Naive thymus-derived CD4-positive, alpha-beta T cell (primary cell): Measurements from ENCODE around the gene CFAP20DC. TPM values are rescaled to one million over a fixed set of nuclear protein-coding genes. Genes with fewer than 3 reads are reported as not detected.
"Not testable (repeated sequence)": the region's sequence is repeated elsewhere in the genome, so short reads cannot be mapped to it uniquely, and the experiment has no call there.

ENCODE experiments used
- ATAC-seq: fragments of 150-1000 bp; cut with Tn5 transposase; 2 replicates; pipeline ENCODE4 v1.10.0; 2021; ENCODE audit warnings: mild to moderate bottlenecking, moderate library complexity
- CTCF ChIA-PET: fragments of 350-600 bp; sonication (Branson Sonifier 250); formaldehyde crosslinking; loops from one replicate; lab custom pipeline; 2021; ENCODE audit warnings: antibody characterized with exemption; lab: Charles Lee
- POLR2A ChIA-PET: fragments of 350-600 bp; sonication (Branson Sonifier 250); formaldehyde crosslinking; loops from one replicate; lab custom pipeline; 2021; ENCODE audit warnings: antibody characterized with exemption, inconsistent platforms; lab: Charles Lee
- DNase-seq, 9 donors: peaks; one replicate each; pipeline versions ENCODE4 v3.0.0 to v3.0.0-alpha.2; 2020 to 2022; ENCODE audit warnings: mixed read lengths in 1 of 9
- H3K27ac ChIP-seq: one replicate; pipeline ENCODE4 v1.7.0; 2013; ENCODE audit warnings: mild to moderate bottlenecking, low read depth, low read length, moderate library complexity
- H3K27me3 ChIP-seq, 2 donors: one replicate each; pipeline ENCODE4 v1.7.0; 2013; ENCODE audit warnings: low read length in 2 of 2, mild to moderate bottlenecking in 2 of 2, moderate library complexity in 2 of 2; ENCODE audit not compliant: control insufficient read depth in 2 of 2, insufficient read depth in 2 of 2
- H3K36me3 ChIP-seq, 3 experiments: 1 replicate in 2 of 3; 2 replicates in 1 of 3; pipeline ENCODE4 v1.7.0; 2013; ENCODE audit warnings: low read length in 3 of 3, mild to moderate bottlenecking in 3 of 3, moderate library complexity in 1 of 3; ENCODE audit not compliant: insufficient read depth in 3 of 3, control insufficient read depth in 2 of 3
- H3K4me1 ChIP-seq, 2 donors: one replicate each; pipeline ENCODE4 v1.7.0; 2013; ENCODE audit warnings: low read length in 2 of 2, mild to moderate bottlenecking in 2 of 2, moderate library complexity in 1 of 2; ENCODE audit not compliant: control insufficient read depth in 2 of 2, insufficient read depth in 2 of 2
- H3K4me3 ChIP-seq: 2 replicates; pipeline ENCODE4 v1.7.0; 2013; ENCODE audit warnings: mild to moderate bottlenecking, low read length
- H3K9me3 ChIP-seq, 3 experiments: 1 replicate in 2 of 3; 2 replicates in 1 of 3; pipeline ENCODE4 v1.7.0; 2013; ENCODE audit warnings: low read length in 3 of 3; ENCODE audit not compliant: control insufficient read depth in 2 of 3
- H3K27ac Mint-ChIP-seq, 9 donors: one replicate each; pipeline ENCODE4 v1.8.0; 2020 to 2022; ENCODE audit warnings: mixed read lengths in 9 of 9, mild to moderate bottlenecking in 8 of 9, moderate library complexity in 5 of 9, inconsistent platforms in 2 of 9
- H3K27me3 Mint-ChIP-seq, 5 donors: one replicate each; pipeline ENCODE4 v1.8.0; 2021 to 2022; ENCODE audit warnings: mixed read lengths in 5 of 5, mild to moderate bottlenecking in 1 of 5
- H3K36me3 Mint-ChIP-seq, 5 donors: one replicate each; pipeline ENCODE4 v1.8.0; 2020 to 2022; ENCODE audit warnings: mixed read lengths in 5 of 5, mild to moderate bottlenecking in 3 of 5, inconsistent platforms in 1 of 5
- H3K4me1 Mint-ChIP-seq, 7 donors: one replicate each; pipeline ENCODE4 v1.8.0; 2020 to 2022; ENCODE audit warnings: mixed read lengths in 7 of 7, mild to moderate bottlenecking in 3 of 7, inconsistent platforms in 1 of 7
- H3K4me3 Mint-ChIP-seq, 10 donors: one replicate each; pipeline ENCODE4 v1.8.0; 2020 to 2022; ENCODE audit warnings: mild to moderate bottlenecking in 10 of 10, mixed read lengths in 10 of 10, moderate library complexity in 6 of 10, inconsistent platforms in 2 of 10
- H3K9me3 Mint-ChIP-seq, 11 donors: one replicate each; pipeline ENCODE4 v1.8.0; 2020 to 2022; ENCODE audit warnings: mixed read lengths in 11 of 11, mild to moderate bottlenecking in 4 of 11, inconsistent platforms in 1 of 11, moderate library complexity in 1 of 11
- intact Hi-C, 2 donors: fragments of 100-400 bp; cut with micrococcal nuclease; formaldehyde crosslinking; loops; one replicate each; pipeline ENCODE4 v1.15.1; 2023
- polyA plus RNA-seq, 2 donors: library from polyadenylated mRNA; unstranded; fragments of 300-500 nt; fragmentation: Illumina TruSeq; gene quantifications; one replicate each; pipeline ENCODE4 v1.2.3, GENCODE V29; 2021
- total RNA-seq, 6 experiments: library from RNA in 5 of 6; stranded (reverse) in 5 of 6; gene quantifications; 1 replicate in 5 of 6; 2 replicates in 1 of 6; pipeline ENCODE4 v1.2.3 and lab custom pipeline; 2021 to 2026

Gene CFAP20DC
- total and polyA plus RNA-seq, 7 experiments from 2014 or later: 0.24 to 1.2 (median 0.42) TPM; not detected in 3

GRCh38 chr3:58829321-58830000 lies 220.4 kb downstream of the CFAP20DC start:
- no peak overlapping the region for H3K27ac ChIP-seq
- Mint-ChIP-seq H3K9me3 (peaks cover 0 to 3% (median 0%) of the 10 kb centered on the region in 11 donors), H3K4me1 (no peaks in the 10 kb centered on the region), H3K27ac (no peak overlapping the region), H3K4me3 (no peak overlapping the region), H3K36me3 (no peaks in the 10 kb centered on the region), H3K27me3 (peaks cover 0 to 14% (median 7%) of the 10 kb centered on the region in 5 donors)
- ATAC-seq: no peak
- no peak for DNase-seq
- no peak overlapping the region for H3K4me3 ChIP-seq
- H3K4me1 ChIP-seq: no peaks in the 10 kb centered on the region
- no peaks in the 10 kb centered on the region for H3K36me3 ChIP-seq
- POLR2A ChIA-PET: no interaction called here
- CTCF ChIA-PET: no interaction called here
- intact Hi-C loops: no loop called here
- no peaks in the 10 kb centered on the region for H3K27me3 ChIP-seq
- H3K9me3 ChIP-seq: no peaks in the 10 kb centered on the region

DNA sequence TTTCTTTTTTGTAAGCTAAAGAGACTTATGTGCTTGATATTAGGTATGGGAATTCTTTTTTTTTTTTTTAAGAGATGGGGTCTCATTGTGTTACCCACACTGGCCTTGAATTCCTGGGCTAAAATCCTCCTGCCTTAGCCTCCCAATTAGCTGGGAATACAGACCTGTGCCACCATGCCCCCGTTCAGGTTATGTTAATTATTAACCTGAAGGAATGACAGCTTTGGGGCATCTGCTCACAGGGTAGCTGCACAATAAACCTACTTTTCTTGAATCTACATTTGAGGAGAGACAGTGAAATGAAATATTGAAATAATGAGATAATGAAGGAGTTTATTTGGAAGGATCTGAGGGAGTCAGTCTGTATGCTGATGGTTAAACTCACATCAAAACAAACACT lies 225.0 kb downstream of the CFAP20DC start:
- POLR2A ChIA-PET: no interaction called here
- intact Hi-C loops: loop anchor here in 1 of 2 donors (2.0 kb wide), 1 partner anchor 228 kb away; no protein-coding TSS in a partner anchor
- CTCF ChIA-PET: no interaction called here

GRCh38 chr3:58824285-58824684 lies 225.5 kb downstream of the CFAP20DC start:
- ChIA-PET CTCF (no interaction called here), POLR2A (no interaction called here)
- intact Hi-C loops: loop anchor here in 1 of 2 donors (2.0 kb wide), 1 partner anchor 229 kb away; no protein-coding TSS in a partner anchor
- Mint-ChIP-seq H3K27ac (no peak overlapping the region), H3K36me3 (no peaks in the 10 kb centered on the region), H3K4me3 (no peak overlapping the region), H3K27me3 (peaks cover 0 to 10% (median 8%) of the 10 kb centered on the region in 5 donors), H3K9me3 (peaks cover 0 to 5% (median 0%) of the 10 kb centered on the region in 11 donors), H3K4me1 (no peaks in the 10 kb centered on the region)
- H3K4me1 ChIP-seq: no peaks in the 10 kb centered on the region
- H3K4me3 ChIP-seq: no peak overlapping the region
- H3K36me3 ChIP-seq: no peaks in the 10 kb centered on the region
- H3K27me3 ChIP-seq: no peaks in the 10 kb centered on the region
- no peak overlapping the region for H3K27ac ChIP-seq
- no peak for DNase-seq
- no peaks in the 10 kb centered on the region for H3K9me3 ChIP-seq
- no peak for ATAC-seq

More for the DNA sequence above, 225.0 kb downstream of the CFAP20DC start:
- Mint-ChIP-seq H3K4me1 (no peaks in the 10 kb centered on the region), H3K27me3 (peaks cover 0 to 10% (median 8%) of the 10 kb centered on the region in 5 donors), H3K4me3 (no peak overlapping the region), H3K9me3 (peaks cover 0 to 5% (median 0%) of the 10 kb centered on the region in 11 donors), H3K36me3 (no peaks in the 10 kb centered on the region), H3K27ac (no peak overlapping the region)
- Histone ChIP-seq H3K27ac (no peak overlapping the region), H3K9me3 (no peaks in the 10 kb centered on the region), H3K36me3 (no peaks in the 10 kb centered on the region), H3K4me1 (no peaks in the 10 kb centered on the region), H3K4me3 (no peak overlapping the region), H3K27me3 (no peaks in the 10 kb centered on the region)
- ATAC-seq (no peak), DNase-seq (no peak)

DNA sequence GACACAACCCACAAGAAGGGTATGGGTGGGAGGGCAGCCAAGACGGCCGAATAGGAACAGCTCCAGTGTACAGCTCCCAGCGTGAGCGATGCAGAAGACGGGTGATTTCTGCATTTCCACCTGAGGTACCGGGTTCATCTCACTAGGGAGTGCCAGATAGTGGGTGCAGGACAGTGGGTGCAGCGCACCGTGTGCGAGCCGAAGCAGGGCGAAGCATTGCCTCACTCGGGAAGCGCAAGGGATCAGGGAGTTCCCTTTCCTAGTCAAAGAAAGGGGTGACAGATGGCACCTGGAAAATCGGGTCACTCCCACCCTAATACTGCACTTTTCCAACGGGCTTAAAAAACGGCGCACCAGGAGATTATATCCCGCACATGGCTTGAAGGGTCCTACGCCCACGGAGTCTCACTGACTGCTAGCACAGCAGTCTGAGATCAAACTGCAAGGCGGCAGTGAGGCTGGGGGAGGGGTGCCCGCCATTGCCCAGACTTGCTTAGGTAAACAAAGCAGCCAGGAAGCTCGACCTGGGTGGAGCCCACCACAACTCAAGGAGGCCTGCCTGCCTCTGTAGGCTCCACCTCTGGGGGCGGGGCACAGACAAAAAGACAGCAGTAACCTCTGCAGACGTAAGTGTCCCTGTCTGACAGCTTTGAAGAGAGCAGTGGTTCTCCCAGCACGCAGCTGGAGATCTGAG lies 243.1 kb downstream of the CFAP20DC start:
- H3K27ac Mint-ChIP-seq, DNase-seq, H3K9me3 ChIP-seq, H3K4me1 Mint-ChIP-seq, H3K36me3 ChIP-seq, H3K27ac ChIP-seq, CTCF ChIA-PET, intact Hi-C loops, H3K4me1 ChIP-seq, H3K36me3 Mint-ChIP-seq, H3K4me3 ChIP-seq, H3K27me3 ChIP-seq, ATAC-seq, POLR2A ChIA-PET, H3K4me3 Mint-ChIP-seq, H3K9me3 Mint-ChIP-seq, H3K27me3 Mint-ChIP-seq: not testable (repeated sequence)

- POLR2A ChIA-PET: no interaction called here
- no peak overlapping the region for H3K27ac ChIP-seq
These were observed 244.9 kb downstream of the CFAP20DC start for GRCh38 chr3:58804914-58805313.

DNA sequence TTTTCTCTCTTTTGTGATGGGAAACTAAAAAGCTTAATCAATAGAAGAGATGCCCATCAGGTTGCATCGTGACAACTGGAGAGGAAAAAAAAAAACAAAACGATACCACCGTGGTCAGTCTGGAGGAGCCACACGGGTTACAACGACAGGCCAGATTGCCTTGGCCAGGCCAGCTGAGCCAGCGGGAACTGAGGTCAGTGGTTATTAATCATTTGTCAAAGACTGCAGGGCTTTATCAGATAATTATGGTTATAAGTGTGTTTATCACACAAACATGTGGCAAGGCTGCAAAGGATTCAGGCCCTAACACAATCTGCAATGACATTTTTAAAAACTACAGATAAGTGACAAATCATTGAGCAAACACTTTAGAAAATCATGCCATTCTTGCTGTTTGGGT lies 248.3 kb downstream of the CFAP20DC start:
- no peaks in the 10 kb centered on the region for H3K27me3 ChIP-seq
- H3K4me1 ChIP-seq: no peaks in the 10 kb centered on the region
- H3K4me1 Mint-ChIP-seq: peaks cover 0 to 5% (median 0%) of the 10 kb centered on the region in 7 donors
- intact Hi-C loops: no loop called here
- ChIA-PET POLR2A (interaction anchor here (0.7 kb wide), 1 partner anchor 9 kb away, joined by 3 read pairs; no protein-coding TSS in a partner anchor), CTCF (no interaction called here)
- no peak overlapping the region for H3K27ac ChIP-seq
- DNase-seq (no peak), ATAC-seq (no peak)
- H3K36me3 Mint-ChIP-seq: no peaks in the 10 kb centered on the region
- H3K36me3 ChIP-seq: no peaks in the 10 kb centered on the region
- H3K9me3 Mint-ChIP-seq: peaks cover 0 to 3% (median 0%) of the 10 kb centered on the region in 11 donors
- peaks cover 0 to 7% (median 0%) of the 10 kb centered on the region in 5 donors for H3K27me3 Mint-ChIP-seq
- no peak overlapping the region for H3K4me3 ChIP-seq
- H3K4me3 Mint-ChIP-seq: no peak overlapping the region
- H3K9me3 ChIP-seq: no peaks in the 10 kb centered on the region
- no peak overlapping the region for H3K27ac Mint-ChIP-seq

More at GRCh38 chr3:58804914-58805313, 244.9 kb downstream of the CFAP20DC start:
- no peak for DNase-seq
- ATAC-seq: no peak
- Mint-ChIP-seq H3K27me3 (peaks cover 0 to 4% (median 0%) of the 10 kb centered on the region in 5 donors), H3K4me3 (no peak overlapping the region), H3K9me3 (peaks cover 0 to 9% (median 0%) of the 10 kb centered on the region in 11 donors), H3K36me3 (no peaks in the 10 kb centered on the region), H3K4me1 (no peaks in the 10 kb centered on the region), H3K27ac (no peak overlapping the region)
- Histone ChIP-seq H3K4me1 (no peaks in the 10 kb centered on the region), H3K9me3 (no peaks in the 10 kb centered on the region), H3K4me3 (no peak overlapping the region), H3K36me3 (no peaks in the 10 kb centered on the region), H3K27me3 (no peaks in the 10 kb centered on the region)
- CTCF ChIA-PET: no interaction called here
- intact Hi-C loops: no loop called here
